H1 (cell line): ENCODE data around the gene RASD2.

ENCODE experiments used
- BACH1 ChIP-seq: IDR thresholded peaks from 2 replicates; pipeline ENCODE4 v1.6.1; 2012; ENCODE audit warnings: low read length, improper control_type of control experiment
- TF ChIP-seq, protein P1 (sequence below), 3 experiments: IDR thresholded peaks; 1 replicate in 2 of 3; 2 replicates in 1 of 3; pipeline versions ENCODE4 v1.5.1 to v1.6.1; 2011; ENCODE audit warnings: low read length in 3 of 3, mild to moderate bottlenecking in 3 of 3, inconsistent platforms in 2 of 3, low read depth in 1 of 3, moderate library complexity in 1 of 3; ENCODE audit not compliant: insufficient read depth in 1 of 3; ENCODE audit errors: control extremely low read depth in 1 of 3

DNA sequence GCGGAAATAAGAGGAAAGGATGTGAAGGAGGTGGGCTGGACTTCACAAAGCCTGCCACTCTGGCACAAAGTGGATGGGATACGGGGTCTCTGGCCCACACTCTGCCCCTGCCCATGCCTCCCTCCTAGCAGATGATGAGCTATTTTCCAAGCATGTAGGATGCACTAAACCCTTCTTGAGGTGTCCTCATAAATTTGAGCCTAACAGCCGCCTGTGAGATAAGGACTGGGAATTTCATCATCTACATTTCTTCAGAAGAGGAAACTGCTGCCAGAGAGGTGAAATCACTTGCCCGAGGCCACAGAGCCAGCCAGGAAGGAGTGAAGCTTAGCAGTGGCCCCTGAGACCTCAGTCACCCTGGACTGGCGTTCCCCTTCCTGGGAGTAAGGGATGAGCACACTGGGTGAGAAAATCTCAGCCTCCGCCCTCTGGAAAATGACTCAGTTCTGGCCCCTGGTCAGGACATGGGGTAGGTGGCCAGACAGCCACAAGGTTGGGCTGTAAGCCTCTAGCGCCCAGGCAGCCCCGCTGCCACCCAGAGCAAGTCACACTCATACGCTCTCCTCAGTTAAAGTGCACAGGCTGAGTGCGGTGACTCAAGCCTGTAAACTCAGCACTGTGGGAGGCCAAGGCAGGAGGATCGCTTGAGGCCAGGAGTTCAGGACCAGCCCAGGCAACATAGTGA lies 48.6 kb downstream of the RASD2 start:
- TF ChIP-seq, protein P1, sequence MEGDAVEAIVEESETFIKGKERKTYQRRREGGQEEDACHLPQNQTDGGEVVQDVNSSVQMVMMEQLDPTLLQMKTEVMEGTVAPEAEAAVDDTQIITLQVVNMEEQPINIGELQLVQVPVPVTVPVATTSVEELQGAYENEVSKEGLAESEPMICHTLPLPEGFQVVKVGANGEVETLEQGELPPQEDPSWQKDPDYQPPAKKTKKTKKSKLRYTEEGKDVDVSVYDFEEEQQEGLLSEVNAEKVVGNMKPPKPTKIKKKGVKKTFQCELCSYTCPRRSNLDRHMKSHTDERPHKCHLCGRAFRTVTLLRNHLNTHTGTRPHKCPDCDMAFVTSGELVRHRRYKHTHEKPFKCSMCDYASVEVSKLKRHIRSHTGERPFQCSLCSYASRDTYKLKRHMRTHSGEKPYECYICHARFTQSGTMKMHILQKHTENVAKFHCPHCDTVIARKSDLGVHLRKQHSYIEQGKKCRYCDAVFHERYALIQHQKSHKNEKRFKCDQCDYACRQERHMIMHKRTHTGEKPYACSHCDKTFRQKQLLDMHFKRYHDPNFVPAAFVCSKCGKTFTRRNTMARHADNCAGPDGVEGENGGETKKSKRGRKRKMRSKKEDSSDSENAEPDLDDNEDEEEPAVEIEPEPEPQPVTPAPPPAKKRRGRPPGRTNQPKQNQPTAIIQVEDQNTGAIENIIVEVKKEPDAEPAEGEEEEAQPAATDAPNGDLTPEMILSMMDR (IDR thresholded peaks at IDR 0.05; ENCODE audit: control extremely low read depth in 1 of 3, insufficient read depth in 1 of 3, low read depth in 1 of 3, low read length in 3 of 3): no peak
- no peak for TF ChIP-seq BACH1
